Thymus (tissue), 11 donors: ENCODE data around the gene ZNF444. TPM values are rescaled to one million over a fixed set of nuclear protein-coding genes. Genes with fewer than 3 reads are reported as not detected.

Experiments used
- DNase-seq, 9 donors: peaks; one replicate each; pipeline ENCODE4 v3.0.0-alpha.2; 2013; ENCODE audit warnings: low spot score in 9 of 9, low read depth in 6 of 9, missing footprints in 1 of 9
- H3K27ac ChIP-seq, 2 donors: one replicate each; pipeline ENCODE4 v1.5.1; 2013; ENCODE audit warnings: control low read depth in 1 of 2, low read depth in 1 of 2, low read length in 1 of 2, mild to moderate bottlenecking in 1 of 2, moderate library complexity in 1 of 2
- H3K27me3 ChIP-seq, 2 donors: one replicate each; pipeline ENCODE4 v1.5.1; 2013; ENCODE audit warnings: low read length in 1 of 2; ENCODE audit not compliant: control insufficient read depth in 2 of 2, insufficient read depth in 1 of 2
- H3K36me3 ChIP-seq, 2 donors: one replicate each; pipeline ENCODE4 v1.5.1; 2013; ENCODE audit warnings: low read length in 1 of 2, mild to moderate bottlenecking in 1 of 2, moderate library complexity in 1 of 2; ENCODE audit not compliant: control insufficient read depth in 2 of 2, insufficient read depth in 2 of 2
- H3K4me1 ChIP-seq, 2 donors: one replicate each; pipeline ENCODE4 v1.5.1; 2013; ENCODE audit warnings: low read length in 2 of 2; ENCODE audit not compliant: control insufficient read depth in 2 of 2, insufficient read depth in 2 of 2
- H3K4me3 ChIP-seq, 2 donors: one replicate each; pipeline ENCODE4 v1.5.1; 2013; ENCODE audit warnings: low read length in 2 of 2, control low read depth in 1 of 2, mild to moderate bottlenecking in 1 of 2
- H3K9me3 ChIP-seq, 2 donors: one replicate each; pipeline ENCODE4 v1.5.1; 2013; ENCODE audit warnings: low read length in 1 of 2, mild to moderate bottlenecking in 1 of 2; ENCODE audit not compliant: control insufficient read depth in 2 of 2, insufficient read depth in 1 of 2
- WGBS: extraction: QIAGEN DNeasy Blood & Tissue Kit; methylation state at CpG from one replicate; pipeline ENCODE4 v1.1.7; 2013; 5-methylcytosine and 5-hydroxymethylcytosine counted together
- polyA plus RNA-seq: library from polyadenylated mRNA; stranded (reverse); fragments of 200-250 nt; gene quantifications from one replicate; pipeline ENCODE4 v1.2.3, GENCODE V29; 2013
- total RNA-seq: library from RNA; stranded (reverse); fragments of 120-200 nt; gene quantifications from one replicate; pipeline ENCODE4 v1.2.4, GENCODE V29; 2013
- donor health status: healthy.

The ZNF444 gene
- total and polyA plus RNA-seq, 2 donors: 21.2 to 45.5 TPM

DNA sequence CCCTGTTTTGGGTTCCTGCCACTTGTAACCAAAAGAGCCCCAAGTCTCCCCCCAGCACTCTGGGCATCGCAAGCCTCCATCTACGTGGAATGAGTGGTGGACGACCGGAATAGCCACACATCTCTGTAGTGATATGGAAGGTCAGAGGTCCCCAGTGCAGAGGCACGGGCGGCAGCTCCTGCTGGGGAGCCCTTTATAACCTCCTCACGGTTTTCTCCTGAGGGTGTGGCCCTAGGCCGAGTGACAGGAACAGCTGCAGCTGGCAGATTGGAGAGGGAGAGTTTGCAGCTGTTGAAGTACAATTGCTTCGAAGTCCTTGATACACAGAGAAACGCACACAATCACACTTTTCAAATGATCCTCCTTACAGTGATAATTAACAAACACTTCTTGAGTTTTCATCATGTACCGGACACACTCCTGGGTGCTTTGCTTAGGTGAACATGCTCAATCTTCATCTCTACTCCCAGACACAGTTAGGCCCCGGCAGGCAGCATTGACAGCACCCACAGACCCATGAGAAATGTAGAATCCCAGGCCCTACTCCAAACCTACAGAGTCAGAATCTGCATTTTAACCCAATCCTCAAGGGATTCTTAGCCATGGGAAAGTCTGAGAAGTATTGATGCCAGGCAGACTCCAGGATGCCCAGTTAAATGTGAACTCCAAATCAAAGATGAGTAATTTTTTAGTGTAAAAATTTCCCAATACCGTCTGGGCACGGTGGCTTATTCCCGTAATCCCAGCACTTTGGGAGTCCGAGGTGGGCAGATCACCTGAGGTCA, 15.1 kb upstream of the ZNF444 start:
- Histone ChIP-seq H3K27ac (peak overlapping the region in 1 of 2 donors; percentile 88), H3K4me1 (peaks cover 6 to 43% of the 10 kb centered on the region in 2 donors), H3K27me3 (no peaks in the 10 kb centered on the region), H3K9me3 (no peaks in the 10 kb centered on the region), H3K36me3 (no peaks in the 10 kb centered on the region), H3K4me3 (no peak overlapping the region)
- 78% methylated on average over 16 of the region's 16 CpGs for WGBS
- DNase-seq: peak in 2 of 9 donors; percentile 49 to 67

DNA sequence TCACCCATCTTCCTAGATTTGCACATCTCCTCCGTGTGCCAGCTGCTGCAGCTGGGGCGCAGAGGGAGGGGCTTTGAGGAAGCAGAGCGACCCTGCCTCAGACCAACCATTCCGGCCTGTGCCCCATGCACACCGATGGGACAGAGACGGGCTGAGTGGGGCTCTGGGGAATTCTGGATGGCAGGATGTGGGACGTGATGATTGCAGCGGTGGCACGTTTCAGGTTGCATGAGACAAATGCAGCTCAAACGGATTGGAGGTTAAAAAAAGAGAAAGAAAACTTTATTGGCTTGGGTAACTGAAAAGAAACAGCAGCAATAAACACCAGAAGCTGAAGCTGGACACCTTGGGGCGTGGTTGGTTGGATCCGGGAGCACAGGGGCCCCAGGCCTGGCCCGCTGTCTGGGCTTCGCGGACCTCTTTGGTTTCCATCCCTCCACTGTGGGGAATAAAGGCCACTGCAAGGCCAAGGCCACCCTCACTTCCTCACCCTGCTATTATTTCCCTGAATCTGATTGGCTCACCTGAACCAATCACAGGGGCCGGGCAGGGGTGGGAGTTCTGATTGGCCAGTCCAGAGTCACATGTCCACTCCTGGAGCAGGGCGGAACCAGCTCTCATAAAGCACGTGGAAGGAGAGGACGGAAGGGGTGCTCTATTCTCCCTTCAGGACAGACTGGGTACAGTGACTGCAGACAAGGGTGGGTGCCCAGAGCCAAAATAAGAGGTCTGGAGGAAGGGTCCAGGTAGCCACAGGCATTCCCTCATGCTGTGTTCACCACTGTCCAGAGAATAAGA, 13.9 kb upstream of the ZNF444 start:
- no peaks in the 10 kb centered on the region for H3K36me3 ChIP-seq
- H3K4me3 ChIP-seq: no peak overlapping the region
- WGBS: 95% methylated on average over 19 of the region's 19 CpGs
- peaks cover 6 to 36% of the 10 kb centered on the region in 2 donors for H3K4me1 ChIP-seq
- H3K9me3 ChIP-seq: no peaks in the 10 kb centered on the region
- DNase-seq: no peak
- H3K27ac ChIP-seq: no peak overlapping the region
- H3K27me3 ChIP-seq: no peaks in the 10 kb centered on the region

DNA sequence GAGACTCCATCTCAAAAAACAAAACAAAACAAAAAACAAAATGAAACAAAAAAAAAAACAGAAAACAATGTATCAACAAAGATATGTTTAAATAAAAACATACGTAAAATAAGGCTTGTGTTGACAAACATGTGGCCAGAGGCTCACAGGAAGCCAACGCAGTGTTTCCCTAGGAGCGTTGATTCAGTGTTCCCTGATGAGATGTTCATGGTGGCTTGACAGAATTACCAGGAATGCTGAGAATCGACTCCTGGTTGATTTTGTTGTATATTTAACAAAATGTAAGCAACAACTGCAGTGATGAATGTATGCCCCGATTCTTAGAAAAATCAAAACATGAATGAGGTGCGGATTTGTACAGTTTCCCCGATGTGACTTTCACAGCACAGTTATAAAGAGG, 11.1 kb upstream of the ZNF444 start:
- Histone ChIP-seq H3K4me3 (no peak overlapping the region), H3K27ac (no peak overlapping the region), H3K4me1 (peaks cover 2 to 18% of the 10 kb centered on the region in 2 donors), H3K9me3 (no peaks in the 10 kb centered on the region), H3K27me3 (no peaks in the 10 kb centered on the region), H3K36me3 (no peaks in the 10 kb centered on the region)
- WGBS: 97% methylated on average over 7 of the region's 7 CpGs
- DNase-seq: no peak

DNA sequence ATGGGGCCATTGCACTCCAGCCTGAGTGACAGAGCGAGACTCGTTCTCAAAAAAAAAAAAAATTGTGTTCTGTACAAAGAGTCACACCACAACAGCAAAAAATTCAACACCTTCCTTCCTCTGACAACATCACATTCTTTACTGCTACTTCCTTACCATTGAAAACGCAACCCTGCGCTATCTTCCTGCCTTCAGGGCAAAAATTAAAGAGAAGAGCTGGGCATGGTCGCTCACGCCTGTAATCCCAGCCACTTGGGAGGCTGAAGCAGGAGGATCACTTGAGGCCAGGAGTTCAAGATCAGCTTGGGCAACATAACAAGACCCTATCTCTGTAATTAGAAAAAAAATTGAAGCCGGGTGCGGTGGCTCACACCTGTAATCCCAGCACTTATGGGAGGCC, 9.4 kb upstream of the ZNF444 start:
- Histone ChIP-seq H3K4me1 (peaks cover 0 to 2% of the 10 kb centered on the region in 2 donors), H3K36me3 (no peaks in the 10 kb centered on the region), H3K9me3 (no peaks in the 10 kb centered on the region), H3K27me3 (no peaks in the 10 kb centered on the region), H3K27ac (no peak overlapping the region), H3K4me3 (no peak overlapping the region)
- DNase-seq: no peak
- 93% methylated on average over 8 of the region's 8 CpGs for WGBS

DNA sequence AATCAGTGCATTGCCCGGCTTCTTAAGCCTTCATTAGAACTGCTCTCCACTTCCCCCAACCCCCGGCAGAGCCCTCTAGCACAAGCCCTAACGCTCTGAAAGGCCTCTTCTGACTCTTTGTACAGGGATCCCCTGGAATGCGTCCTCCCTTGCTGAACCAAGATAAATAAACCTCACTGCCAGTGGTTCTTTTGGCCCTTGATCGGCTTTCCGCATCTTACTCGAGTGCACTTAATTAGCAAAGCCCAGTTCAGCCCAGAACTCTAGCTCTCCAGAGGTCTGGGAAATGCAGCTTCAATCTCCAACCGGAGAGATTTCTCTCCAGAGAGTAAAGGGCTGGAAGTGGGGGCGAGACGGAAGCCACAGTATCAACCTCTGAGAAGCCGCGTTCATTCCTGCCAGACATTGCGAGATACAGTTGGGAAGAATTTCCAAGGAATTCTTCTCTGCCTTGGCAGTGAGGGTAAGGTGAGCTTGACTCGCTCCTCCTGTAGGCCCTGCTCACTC, 8.7 kb upstream of the ZNF444 start:
- Histone ChIP-seq H3K4me3 (no peak overlapping the region), H3K27me3 (no peaks in the 10 kb centered on the region), H3K27ac (no peak overlapping the region), H3K36me3 (no peaks in the 10 kb centered on the region), H3K4me1 (no peaks in the 10 kb centered on the region), H3K9me3 (no peaks in the 10 kb centered on the region)
- WGBS: 88% methylated on average over 14 of the region's 14 CpGs
- no peak for DNase-seq

DNA sequence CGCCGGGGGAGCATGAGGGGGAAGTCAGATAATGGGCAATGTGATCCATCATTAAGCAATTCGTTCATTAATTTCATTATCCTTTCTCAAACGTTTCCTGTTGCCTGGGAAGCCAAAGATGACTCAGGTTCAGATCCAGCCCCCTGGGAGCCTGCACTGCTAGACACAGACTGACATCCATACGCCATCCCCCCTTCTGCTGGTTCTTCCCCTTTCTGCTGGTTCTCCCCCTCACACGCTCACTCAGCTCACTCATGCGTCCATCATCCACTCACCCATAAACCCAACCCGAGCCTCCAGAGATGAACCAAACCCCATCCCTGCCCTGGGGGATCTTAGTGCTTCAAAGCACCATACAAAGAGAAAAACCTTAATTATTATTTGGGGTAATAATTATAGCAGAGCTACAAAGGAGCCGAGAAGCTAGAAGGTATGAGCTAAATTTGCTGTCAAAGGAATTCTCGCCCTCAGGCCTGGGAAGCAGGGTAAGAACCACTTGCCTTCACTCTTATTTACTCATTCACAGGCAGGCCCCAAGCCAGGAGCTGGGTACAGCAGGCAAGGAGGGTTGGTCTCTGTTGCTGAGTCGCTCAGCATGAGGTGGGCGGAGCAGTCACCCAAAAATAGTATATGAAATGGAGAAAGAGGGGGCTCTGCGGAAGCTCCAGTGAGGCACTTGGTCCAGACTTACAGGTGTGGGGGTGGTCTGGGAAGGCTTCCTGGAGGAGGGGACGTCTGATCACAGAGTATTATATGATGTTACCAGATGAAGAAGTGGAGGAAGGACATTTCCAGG, 7.0 kb upstream of the ZNF444 start:
- no peaks in the 10 kb centered on the region for H3K4me1 ChIP-seq
- no peak for DNase-seq

DNA sequence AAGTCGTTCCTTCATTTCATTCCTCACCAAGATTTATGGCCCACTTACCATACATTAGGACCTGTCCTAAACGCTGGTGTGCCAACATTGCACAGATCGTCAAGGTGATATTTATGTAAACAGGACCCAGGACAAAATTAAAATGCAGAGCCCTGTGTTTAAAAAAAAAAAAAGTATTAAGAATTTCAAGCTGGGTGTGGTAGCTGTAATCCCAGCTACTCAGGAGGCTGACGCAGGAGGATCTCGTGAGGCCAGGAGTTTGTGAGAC, 6.5 kb upstream of the ZNF444 start:
- H3K27ac ChIP-seq: no peak overlapping the region
- H3K27me3 ChIP-seq: no peaks in the 10 kb centered on the region
- no peak for DNase-seq
- WGBS: 90% methylated on average over 5 of the region's 5 CpGs
- H3K4me3 ChIP-seq: no peak overlapping the region
- H3K9me3 ChIP-seq: no peaks in the 10 kb centered on the region
- no peaks in the 10 kb centered on the region for H3K36me3 ChIP-seq
- peaks cover 0 to under 1% of the 10 kb centered on the region in 2 donors for H3K4me1 ChIP-seq

More for the DNA sequence above, 7.0 kb upstream of the ZNF444 start:
- Histone ChIP-seq H3K36me3 (no peaks in the 10 kb centered on the region), H3K27ac (no peak overlapping the region), H3K4me3 (no peak overlapping the region), H3K9me3 (no peaks in the 10 kb centered on the region), H3K27me3 (no peaks in the 10 kb centered on the region)
- 91% methylated on average over 14 of the region's 14 CpGs for WGBS

DNA sequence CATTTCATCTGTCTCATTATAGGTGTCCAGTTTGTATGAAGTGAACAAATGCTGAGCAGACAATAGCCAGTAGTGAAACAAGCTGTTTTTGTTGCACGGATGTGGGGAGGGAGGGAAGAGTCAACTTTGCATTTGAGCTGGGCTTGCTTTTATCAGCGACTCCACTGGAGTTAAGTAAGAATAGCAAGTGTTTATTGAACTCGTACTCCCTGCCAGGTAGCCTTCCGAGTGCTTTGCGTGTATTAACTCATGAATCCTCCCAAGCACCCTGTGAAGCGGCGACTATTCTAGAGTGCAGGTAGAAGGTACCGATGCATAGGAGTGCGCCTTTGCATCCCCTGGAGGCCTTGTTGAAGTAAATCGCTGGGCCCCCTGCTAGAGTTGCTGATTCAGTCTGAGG, 4.7 kb upstream of the ZNF444 start:
- H3K4me1 ChIP-seq: peaks cover 6 to 9% of the 10 kb centered on the region in 2 donors

DNA sequence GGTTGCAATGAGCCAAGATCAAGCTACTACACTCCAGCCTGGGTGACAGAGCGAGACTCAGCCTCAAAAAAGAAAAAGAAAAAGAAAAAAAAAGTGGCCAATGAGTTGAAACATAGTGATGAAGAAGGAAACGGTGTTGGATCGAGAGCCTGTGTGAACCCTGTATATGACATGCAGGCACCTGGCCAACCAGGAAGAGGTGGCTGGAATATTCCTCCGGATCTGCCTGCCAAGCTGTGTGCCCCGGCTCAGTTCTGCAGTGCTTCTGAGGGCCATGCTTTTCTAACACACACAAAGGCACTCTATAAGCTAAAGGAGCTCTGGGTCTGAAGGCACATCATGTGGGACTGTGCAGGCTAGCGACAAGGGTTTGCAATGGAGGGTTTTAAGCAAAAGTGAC, 3.7 kb upstream of the ZNF444 start:
- H3K36me3 ChIP-seq: no peaks in the 10 kb centered on the region
- no peaks in the 10 kb centered on the region for H3K27me3 ChIP-seq
- DNase-seq: no peak

More for the DNA sequence above, 4.7 kb upstream of the ZNF444 start:
- Histone ChIP-seq H3K4me3 (no peak overlapping the region), H3K27me3 (no peaks in the 10 kb centered on the region), H3K9me3 (no peaks in the 10 kb centered on the region), H3K36me3 (no peaks in the 10 kb centered on the region), H3K27ac (no peak overlapping the region)
- WGBS: 93% methylated on average over 10 of the region's 10 CpGs
- DNase-seq: no peak

More for the DNA sequence above, 3.7 kb upstream of the ZNF444 start:
- WGBS: 91% methylated on average over 6 of the region's 6 CpGs
- Histone ChIP-seq H3K4me3 (no peak overlapping the region), H3K27ac (no peak overlapping the region), H3K4me1 (peaks cover 12 to 16% of the 10 kb centered on the region in 2 donors), H3K9me3 (no peaks in the 10 kb centered on the region)
